Right lobe of liver (tissue), 4 donors: ENCODE data around the gene LRRTM4.

ENCODE experiments used
- CTCF ChIP-seq, 4 donors: fragments of 200-600 bp in 3 of 4; fragments of 450-650 bp in 1 of 4; IDR thresholded peaks; one replicate each; pipeline versions ENCODE4 v1.5.1 to v1.8.0; 2016 to 2022; ENCODE audit warnings: antibody characterized with exemption in 4 of 4, mild to moderate bottlenecking in 2 of 4
- POLR2A ChIP-seq: fragments of 450-650 bp; IDR thresholded peaks from one replicate; pipeline ENCODE4 v1.6.1; 2017; ENCODE audit warnings: antibody characterized with exemption, mild to moderate bottlenecking
- donor health status: DM: no; HTN: no; CAD: no.
- donor health status: DM: no; HTN: no; CAD: no.
- donor health status: DM: no; HTN: yes; CAD: no.

- no peak for TF ChIP-seq POLR2A
- TF ChIP-seq CTCF (IDR thresholded peaks at IDR 0.05), result no peak
These were observed 520.3 kb downstream of the LRRTM4 start for GRCh38 chr2:77001895-77002294.
